ENCODE results near the gene RABGAP1. TPM values are rescaled to one million over a fixed set of nuclear protein-coding genes. Genes with fewer than 3 reads are reported as not detected.

RABGAP1 gene
- total RNA-seq, 4 donors from 2014 or later = 66.1 to 83.1 (median 73.4) TPM

DNA sequence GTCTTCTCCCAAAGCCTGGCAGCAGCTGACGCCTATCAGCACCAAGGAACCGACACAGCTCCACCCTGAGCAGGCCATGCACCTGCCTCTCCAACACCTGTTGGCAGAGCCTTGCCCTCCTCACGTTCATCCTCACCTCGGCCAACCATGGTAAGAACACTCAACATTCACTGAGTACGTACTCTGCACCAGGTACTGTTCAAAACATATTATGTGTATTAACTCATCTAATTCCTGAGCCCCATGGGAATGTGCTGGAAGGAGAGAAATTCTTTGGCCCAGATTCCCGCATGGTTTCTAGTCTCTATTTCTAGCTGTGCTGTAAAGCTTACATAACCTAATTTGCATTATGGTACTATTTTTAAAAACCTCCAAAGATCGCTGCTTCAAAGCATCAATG is 178.7 kb downstream of the RABGAP1 start:
- Histone ChIP-seq H3K9me3 (no peaks in the 10 kb centered on the region), H3K4me1 (peaks cover 0 to 3% (median 0%) of the 10 kb centered on the region in 4 donors), H3K36me3 (no peaks in the 10 kb centered on the region), H3K27ac (no peak overlapping the region), H3K4me3 (no peak overlapping the region), H3K27me3 (no peaks in the 10 kb centered on the region)
- TF ChIP-seq, protein P1, sequence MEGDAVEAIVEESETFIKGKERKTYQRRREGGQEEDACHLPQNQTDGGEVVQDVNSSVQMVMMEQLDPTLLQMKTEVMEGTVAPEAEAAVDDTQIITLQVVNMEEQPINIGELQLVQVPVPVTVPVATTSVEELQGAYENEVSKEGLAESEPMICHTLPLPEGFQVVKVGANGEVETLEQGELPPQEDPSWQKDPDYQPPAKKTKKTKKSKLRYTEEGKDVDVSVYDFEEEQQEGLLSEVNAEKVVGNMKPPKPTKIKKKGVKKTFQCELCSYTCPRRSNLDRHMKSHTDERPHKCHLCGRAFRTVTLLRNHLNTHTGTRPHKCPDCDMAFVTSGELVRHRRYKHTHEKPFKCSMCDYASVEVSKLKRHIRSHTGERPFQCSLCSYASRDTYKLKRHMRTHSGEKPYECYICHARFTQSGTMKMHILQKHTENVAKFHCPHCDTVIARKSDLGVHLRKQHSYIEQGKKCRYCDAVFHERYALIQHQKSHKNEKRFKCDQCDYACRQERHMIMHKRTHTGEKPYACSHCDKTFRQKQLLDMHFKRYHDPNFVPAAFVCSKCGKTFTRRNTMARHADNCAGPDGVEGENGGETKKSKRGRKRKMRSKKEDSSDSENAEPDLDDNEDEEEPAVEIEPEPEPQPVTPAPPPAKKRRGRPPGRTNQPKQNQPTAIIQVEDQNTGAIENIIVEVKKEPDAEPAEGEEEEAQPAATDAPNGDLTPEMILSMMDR (IDR thresholded peaks at IDR 0.05) = no peak
- TF ChIP-seq EP300 (IDR thresholded peaks at IDR 0.05) (no peak), POLR2A (IDR thresholded peaks at IDR 0.05) (no peak)
- DNase-seq (ENCODE audit: low spot score in 2 of 2) = no peak
- WGBS, 2 donors = 66 to 68% methylated on average over 7 of the region's 7 CpGs

DNA sequence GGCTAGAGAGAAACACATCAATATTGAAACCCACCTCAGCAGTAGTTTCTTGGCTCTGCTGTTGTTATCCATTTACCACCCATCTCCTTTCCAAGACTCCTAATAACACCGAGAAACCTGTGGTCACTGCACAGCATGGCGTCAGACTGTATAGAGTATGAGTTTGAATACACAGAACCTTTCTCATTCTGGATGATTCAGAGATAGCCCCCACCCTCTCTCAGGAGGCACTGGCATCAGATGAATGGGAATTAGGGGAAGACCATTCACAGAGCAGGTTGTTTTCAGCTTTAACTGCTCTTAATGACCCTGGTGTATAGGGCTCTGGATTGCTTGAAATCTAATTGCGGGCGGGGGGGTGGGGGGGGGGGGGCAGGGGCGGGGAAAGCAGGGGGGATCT is 179.3 kb downstream of the RABGAP1 start:
- DNase-seq (ENCODE audit: low spot score in 2 of 2) = no peak
- TF ChIP-seq POLR2A (IDR thresholded peaks at IDR 0.05) (no peak), EP300 (IDR thresholded peaks at IDR 0.05) (no peak)
- TF ChIP-seq, protein P1 (IDR thresholded peaks at IDR 0.05) = no peak
- H3K27ac ChIP-seq = no peak overlapping the region
- WGBS, 2 donors = 52 to 58% methylated on average over 5 of the region's 5 CpGs
- H3K9me3 ChIP-seq = no peaks in the 10 kb centered on the region
- H3K27me3 ChIP-seq = no peaks in the 10 kb centered on the region
- H3K4me3 ChIP-seq = no peak overlapping the region
- H3K36me3 ChIP-seq = no peaks in the 10 kb centered on the region
- H3K4me1 ChIP-seq = peaks cover 0 to 3% (median 0%) of the 10 kb centered on the region in 4 donors

DNA sequence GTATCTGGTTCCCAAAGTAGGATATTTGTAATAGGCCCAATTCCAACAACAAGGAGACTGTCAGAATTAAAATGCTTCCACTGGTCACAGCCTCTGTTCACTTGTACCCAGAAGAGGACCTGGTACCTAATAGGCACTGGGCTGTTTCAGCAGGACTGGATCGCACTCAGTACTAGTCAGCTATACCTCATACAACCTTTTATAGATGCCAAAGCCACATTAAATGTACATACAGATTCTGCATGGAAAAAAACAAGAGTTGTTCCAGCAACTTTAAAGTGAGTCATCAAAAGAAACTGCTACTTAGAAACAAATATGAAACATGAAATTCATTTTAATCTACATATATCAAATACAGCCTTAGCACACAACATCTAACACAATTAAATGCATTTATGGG is 180.1 kb downstream of the RABGAP1 start:
- H3K4me3 ChIP-seq = no peak overlapping the region
- H3K36me3 ChIP-seq = no peaks in the 10 kb centered on the region
- H3K9me3 ChIP-seq = no peaks in the 10 kb centered on the region
- no peak for TF ChIP-seq POLR2A (IDR thresholded peaks at IDR 0.05)
- TF ChIP-seq EP300 (IDR thresholded peaks at IDR 0.05) = no peak
- TF ChIP-seq, protein P1 (IDR thresholded peaks at IDR 0.05) = no peak
- H3K4me1 ChIP-seq = peaks cover 0 to 3% (median 0%) of the 10 kb centered on the region in 4 donors
- H3K27me3 ChIP-seq = no peaks in the 10 kb centered on the region
- 92 to 96% methylated on average over 1 of the region's 1 CpG for WGBS, 2 donors
- H3K27ac ChIP-seq = no peak overlapping the region
- no peak for DNase-seq (ENCODE audit: low spot score in 2 of 2)

DNA sequence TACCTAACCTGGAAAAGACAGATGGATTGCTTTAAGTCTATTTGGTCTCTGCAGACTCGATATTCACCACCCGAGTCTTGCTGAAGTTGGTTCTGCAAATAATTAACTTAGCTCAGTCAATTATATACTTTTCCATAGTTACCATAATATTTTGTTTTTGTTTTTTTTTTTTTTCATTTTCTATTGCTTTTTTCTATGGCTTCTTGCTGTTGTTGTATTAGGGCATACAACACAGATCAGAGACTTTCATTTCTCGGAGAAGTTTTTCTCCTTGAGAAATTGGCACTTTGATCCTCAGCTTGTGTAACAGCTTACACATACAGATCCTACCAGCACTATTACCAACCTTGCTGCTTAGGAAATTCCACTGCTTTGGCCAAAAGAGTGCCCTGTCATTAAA is 180.6 kb downstream of the RABGAP1 start:
- no peak for DNase-seq (ENCODE audit: low spot score in 2 of 2)
- TF ChIP-seq, protein P1 (IDR thresholded peaks at IDR 0.05) = no peak
- TF ChIP-seq EP300 (IDR thresholded peaks at IDR 0.05) (no peak), POLR2A (IDR thresholded peaks at IDR 0.05) (no peak)
- no peak overlapping the region for H3K27ac ChIP-seq
- WGBS, 2 donors = 83 to 94% methylated on average over 3 of the region's 3 CpGs
- no peaks in the 10 kb centered on the region for H3K9me3 ChIP-seq
- no peak overlapping the region for H3K4me3 ChIP-seq
- H3K36me3 ChIP-seq = no peaks in the 10 kb centered on the region
- peaks cover 0 to 3% (median 0%) of the 10 kb centered on the region in 4 donors for H3K4me1 ChIP-seq
- H3K27me3 ChIP-seq = no peaks in the 10 kb centered on the region

DNA sequence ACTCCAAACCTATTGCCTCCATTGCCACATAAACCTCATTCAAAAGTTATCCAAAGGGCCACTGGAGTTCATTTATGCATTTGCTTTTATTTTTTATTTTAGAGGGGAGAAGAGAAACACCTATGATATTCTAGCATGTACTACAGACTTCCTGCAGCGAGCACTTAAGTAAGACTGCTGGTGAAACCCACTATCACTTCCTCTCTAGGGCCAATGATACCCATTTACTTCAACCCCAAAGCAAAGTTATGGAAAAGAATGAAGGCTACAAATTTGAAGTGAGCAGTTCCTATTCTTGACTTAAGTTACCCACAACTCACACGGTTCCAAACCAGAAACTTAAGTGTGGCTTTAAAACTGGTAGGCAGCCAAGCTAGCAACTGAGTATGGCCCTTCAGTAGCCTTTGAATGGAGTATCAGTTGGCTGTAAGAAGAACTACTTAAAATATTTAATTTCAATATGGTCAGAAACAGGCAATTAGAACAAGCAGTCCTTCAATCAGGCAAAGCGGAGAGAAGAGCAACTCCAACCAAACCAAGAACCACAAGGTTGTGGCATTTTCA is 186.8 kb downstream of the RABGAP1 start:
- 89 to 93% methylated on average over 3 of the region's 3 CpGs for WGBS, 2 donors
- DNase-seq (ENCODE audit: low spot score in 2 of 2) = no peak

More for the DNA sequence above, 186.8 kb downstream of the RABGAP1 start:
- Histone ChIP-seq H3K27me3 (no peaks in the 10 kb centered on the region), H3K9me3 (no peaks in the 10 kb centered on the region), H3K4me1 (no peaks in the 10 kb centered on the region), H3K27ac (no peak overlapping the region), H3K36me3 (peaks cover 0 to 31% (median 0%) of the 10 kb centered on the region in 3 donors), H3K4me3 (no peak overlapping the region)
- no peak for TF ChIP-seq POLR2A (IDR thresholded peaks at IDR 0.05)
- TF ChIP-seq EP300 (IDR thresholded peaks at IDR 0.05) = no peak
- TF ChIP-seq, protein P1 (IDR thresholded peaks at IDR 0.05) = no peak

All from tibial nerve (tissue), 4 donors.